Liver (tissue), 3 donors: ENCODE results near the gene BTBD9.

ENCODE experiments used
- ATF3 ChIP-seq: IDR thresholded peaks from 2 replicates; pipeline ENCODE4 v1.6.1; 2016; ENCODE audit warnings: antibody characterized with exemption
- CTCF ChIP-seq: fragments of 150-350 bp; IDR thresholded peaks from 2 replicates; pipeline ENCODE4 v1.5.1; 2017; ENCODE audit warnings: improper control_type of control experiment, low read depth, low read length; ENCODE audit not compliant: missing input control
- FOXA1 ChIP-seq: IDR thresholded peaks from 2 replicates; pipeline ENCODE4 v1.6.1; 2016; ENCODE audit warnings: antibody characterized with exemption
- MAX ChIP-seq: IDR thresholded peaks from 2 replicates; pipeline ENCODE4 v1.6.1; 2016; ENCODE audit warnings: antibody characterized with exemption
- RAD21 ChIP-seq, 2 donors: IDR thresholded peaks; 2 replicates each; pipeline ENCODE4 v1.6.1; 2016; ENCODE audit warnings: antibody characterized with exemption in 2 of 2, mild to moderate bottlenecking in 2 of 2
- REST ChIP-seq: IDR thresholded peaks from 2 replicates; pipeline ENCODE4 v1.6.1; 2016; ENCODE audit warnings: antibody characterized with exemption, mild to moderate bottlenecking
- RXRA ChIP-seq, 2 donors: IDR thresholded peaks; 2 replicates each; pipeline ENCODE4 v1.6.1; 2017 to 2018; ENCODE audit warnings: antibody characterized with exemption in 2 of 2, mild to moderate bottlenecking in 1 of 2
- SP1 ChIP-seq: IDR thresholded peaks from 2 replicates; pipeline ENCODE4 v1.6.1; 2018; ENCODE audit warnings: antibody characterized with exemption, mild to moderate bottlenecking
- TAF1 ChIP-seq: conservative IDR thresholded peaks from 2 replicates; pipeline ENCODE4 v1.6.1; 2016; ENCODE audit warnings: antibody characterized with exemption, mild to moderate bottlenecking
- YY1 ChIP-seq: IDR thresholded peaks from 2 replicates; pipeline ENCODE4 v1.6.1; 2016; ENCODE audit warnings: antibody characterized with exemption, mild to moderate bottlenecking
- ZBTB33 ChIP-seq: IDR thresholded peaks from 2 replicates; pipeline ENCODE4 v1.6.1; 2016; ENCODE audit warnings: antibody characterized with exemption
- donor health status: healthy.
- donor health status: healthy.

- TF ChIP-seq CTCF (no peak), SP1 (no peak), ATF3 (no peak), REST (no peak), TAF1 (no peak), RXRA (IDR thresholded peaks at IDR 0.05) (no peak), YY1 (no peak), FOXA1 (no peak), MAX (no peak), RAD21 (IDR thresholded peaks at IDR 0.05) (no peak), ZBTB33 (no peak)
These were observed 21.9 kb downstream of the BTBD9 start for GRCh38 chr6:38617856-38618255.
